Measurements from ENCODE around the gene HTR2B. TPM values are rescaled to one million over a fixed set of nuclear protein-coding genes. Genes with fewer than 3 reads are reported as not detected.

HTR2B gene
- total RNA-seq, 4 donors from 2014 or later = 2.3 to 16.8 (median 4.6) TPM

DNA sequence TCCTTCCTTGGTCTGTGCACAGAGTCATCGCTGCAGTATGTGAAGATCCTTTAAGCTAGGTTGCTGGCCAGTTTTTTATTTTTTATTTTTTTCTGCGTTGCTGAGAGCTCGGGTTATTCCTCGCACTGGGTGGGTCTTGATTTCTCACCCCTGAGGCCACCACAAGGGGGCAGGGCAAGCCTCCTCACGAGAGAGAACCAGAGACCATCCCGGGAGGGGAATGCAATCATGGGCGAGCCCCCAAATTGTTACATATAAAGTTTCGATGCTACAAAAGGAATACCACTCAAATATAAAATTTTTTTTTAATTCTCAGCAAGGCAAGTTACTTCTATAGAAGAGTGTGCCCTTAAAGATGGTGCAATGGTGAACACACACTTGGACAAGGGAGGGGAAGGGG is 24.9 kb downstream of the HTR2B start:
- TF ChIP-seq CTCF (IDR thresholded peaks at IDR 0.05) (no peak), POLR2A (IDR thresholded peaks at IDR 0.05) (no peak)
- peak in 1 of 2 donors; percentile 17 for DNase-seq
- Histone ChIP-seq H3K9me3 (no peaks in the 10 kb centered on the region), H3K27ac (no peak overlapping the region), H3K4me3 (replicated peaks in 1 of 3) (no peak overlapping the region), H3K36me3 (peaks cover 6 to 15% of the 10 kb centered on the region in 2 donors), H3K27me3 (no peaks in the 10 kb centered on the region), H3K4me1 (no peaks in the 10 kb centered on the region)
- intact Hi-C loops (cut with DNase I) = loop anchor here (5.0 kb wide), 2 partner anchors 92 to 312 kb away; no protein-coding TSS in a partner anchor
- WGBS, 2 donors = 95 to 97% methylated on average over 8 of the region's 8 CpGs

- no peak for DNase-seq
- 92 to 94% methylated on average over 4 of the region's 4 CpGs for WGBS, 2 donors
- intact Hi-C loops (cut with DNase I) = no loop called here
- no peaks in the 10 kb centered on the region for H3K9me3 ChIP-seq
- no peak overlapping the region for H3K27ac ChIP-seq
- peaks cover 6 to 9% of the 10 kb centered on the region in 2 donors for H3K36me3 ChIP-seq
- no peak overlapping the region for H3K4me3 ChIP-seq (replicated peaks in 1 of 3)
- TF ChIP-seq CTCF (IDR thresholded peaks at IDR 0.05) (no peak), POLR2A (IDR thresholded peaks at IDR 0.05) (no peak)
- H3K4me1 ChIP-seq = no peaks in the 10 kb centered on the region
- no peaks in the 10 kb centered on the region for H3K27me3 ChIP-seq
Observed at GRCh38 chr2:231094736-231095346, 30.0 kb downstream of the HTR2B start.

GRCh38 chr2:231093933-231094332 is 30.9 kb downstream of the HTR2B start:
- no peak for DNase-seq
- no peaks in the 10 kb centered on the region for H3K27me3 ChIP-seq
- peaks cover 0 to 14% of the 10 kb centered on the region in 2 donors for H3K36me3 ChIP-seq
- 94 to 97% methylated on average over 5 of the region's 5 CpGs for WGBS, 2 donors
- no peak overlapping the region for H3K27ac ChIP-seq
- H3K9me3 ChIP-seq = no peaks in the 10 kb centered on the region
- no peaks in the 10 kb centered on the region for H3K4me1 ChIP-seq
- no peak overlapping the region for H3K4me3 ChIP-seq (replicated peaks in 1 of 3)
- TF ChIP-seq CTCF (IDR thresholded peaks at IDR 0.05) = no peak
- no peak for TF ChIP-seq POLR2A (IDR thresholded peaks at IDR 0.05)
- intact Hi-C loops (cut with DNase I) = no loop called here

DNA sequence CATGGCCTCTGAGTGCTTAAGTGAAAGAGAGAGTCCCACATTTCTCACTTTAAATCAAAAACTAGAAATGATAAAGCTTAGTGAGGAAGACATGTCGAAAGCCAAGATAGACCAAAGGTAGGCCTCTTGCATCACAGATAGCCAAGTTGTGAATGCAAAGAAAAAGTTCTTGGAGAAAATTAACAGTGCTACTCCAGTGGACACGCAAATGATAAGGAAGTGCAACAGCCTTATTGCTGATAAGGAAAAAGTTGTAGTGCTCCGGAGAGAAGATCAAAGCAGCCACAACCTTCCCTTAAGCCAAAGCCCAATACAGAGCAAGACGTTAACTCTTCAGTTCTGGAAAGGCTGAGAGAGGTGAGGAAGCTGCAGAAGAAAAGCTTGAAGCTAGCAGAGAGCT is 36.1 kb downstream of the HTR2B start:
- 86 to 88% methylated on average over 4 of the region's 4 CpGs for WGBS, 2 donors
- H3K4me1 ChIP-seq = no peaks in the 10 kb centered on the region
- peaks cover 32 to 51% of the 10 kb centered on the region in 2 donors for H3K36me3 ChIP-seq
- H3K4me3 ChIP-seq (replicated peaks in 1 of 3) = no peak overlapping the region
- no peak overlapping the region for H3K27ac ChIP-seq
- no peaks in the 10 kb centered on the region for H3K27me3 ChIP-seq
- H3K9me3 ChIP-seq = no peaks in the 10 kb centered on the region
- no peak for DNase-seq
- intact Hi-C loops (cut with DNase I) = no loop called here
- no peak for TF ChIP-seq CTCF (IDR thresholded peaks at IDR 0.05)
- TF ChIP-seq POLR2A (IDR thresholded peaks at IDR 0.05) = no peak

DNA sequence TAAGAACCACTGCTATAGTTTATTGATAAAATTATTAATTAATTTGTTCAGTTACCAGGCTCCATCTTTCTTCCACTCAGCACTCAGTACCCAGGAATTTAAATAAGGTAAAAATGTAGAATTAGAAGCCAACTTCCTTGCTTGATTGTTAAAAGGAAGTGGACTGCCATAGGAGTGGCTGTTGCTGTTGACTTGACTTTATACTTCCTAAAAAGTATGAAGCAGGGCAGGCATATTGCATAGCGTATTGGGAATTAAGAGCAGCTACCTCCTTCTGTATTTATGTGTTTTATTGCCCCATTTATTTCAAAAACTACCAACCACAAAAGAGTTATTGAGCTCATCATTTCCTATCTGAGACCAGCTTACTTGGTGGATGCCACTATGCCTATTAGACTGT is 40.3 kb downstream of the HTR2B start:
- intact Hi-C loops (cut with DNase I) = no loop called here
- H3K27me3 ChIP-seq = no peaks in the 10 kb centered on the region
- H3K27ac ChIP-seq = no peak overlapping the region
- no peak for TF ChIP-seq CTCF (IDR thresholded peaks at IDR 0.05)
- WGBS, 2 donors = 92% methylated on average over 1 of the region's 1 CpG
- H3K4me1 ChIP-seq = no peaks in the 10 kb centered on the region
- peaks cover 68 to 88% of the 10 kb centered on the region in 2 donors for H3K36me3 ChIP-seq
- DNase-seq = no peak
- no peak overlapping the region for H3K4me3 ChIP-seq (replicated peaks in 1 of 3)
- H3K9me3 ChIP-seq = no peaks in the 10 kb centered on the region

Data from thyroid gland (tissue), 4 donors.